Glutamatergic neuron (in vitro differentiated cells): ENCODE measurements around the gene MRPS9. TPM values are rescaled to one million over a fixed set of nuclear protein-coding genes. Genes with fewer than 3 reads are reported as not detected.

ENCODE experiments used
- DNase-seq: peaks from one replicate; pipeline ENCODE4 v3.0.0; 2022
- H3K27ac Mint-ChIP-seq: one replicate; pipeline ENCODE4 v1.8.0; 2020; ENCODE audit warnings: mild to moderate bottlenecking, mixed read lengths, inconsistent platforms; ENCODE audit not compliant: unreplicated experiment
- H3K27me3 Mint-ChIP-seq: one replicate; pipeline ENCODE4 v1.8.0; 2020; ENCODE audit warnings: mild to moderate bottlenecking, moderate library complexity, mixed read lengths, inconsistent platforms; ENCODE audit not compliant: unreplicated experiment
- H3K36me3 Mint-ChIP-seq: one replicate; pipeline ENCODE4 v1.8.0; 2020; ENCODE audit warnings: mild to moderate bottlenecking, mixed read lengths, inconsistent platforms; ENCODE audit not compliant: unreplicated experiment
- H3K4me1 Mint-ChIP-seq: one replicate; pipeline ENCODE4 v1.8.0; 2020; ENCODE audit warnings: mild to moderate bottlenecking, low read depth, mixed read lengths, inconsistent platforms; ENCODE audit not compliant: unreplicated experiment
- H3K4me3 Mint-ChIP-seq: one replicate; pipeline ENCODE4 v1.8.0; 2020; ENCODE audit warnings: mild to moderate bottlenecking, mixed read lengths, inconsistent platforms; ENCODE audit not compliant: unreplicated experiment
- H3K9me3 Mint-ChIP-seq: one replicate; pipeline ENCODE4 v1.8.0; 2020; ENCODE audit warnings: mild to moderate bottlenecking, moderate library complexity, mixed read lengths, inconsistent platforms; ENCODE audit not compliant: unreplicated experiment
- total RNA-seq: library from RNA; stranded (reverse); fragmentation: NEBNext Ultra II Directional; extraction: Animal tissue kit (Norgen Biotek cat#: 25700); gene quantifications from one replicate; pipeline ENCODE4 v1.2.1, GENCODE V29; 2021; ENCODE audit not compliant: unreplicated experiment
- TF ChIP-seq, protein P1 (sequence below): fragments of 200-600 bp; sonication (generic); IDR thresholded peaks from one replicate; pipeline ENCODE4 v1.5.0; 2021; ENCODE audit not compliant: partially characterized antibody, unreplicated experiment

MRPS9 gene
- total RNA-seq, 1 donor from 2014 or later: 20.3 TPM

GRCh38 chr2:105055613-105056012 lies 17.7 kb downstream of the MRPS9 start:
- no peak overlapping the region for H3K27ac Mint-ChIP-seq

DNA sequence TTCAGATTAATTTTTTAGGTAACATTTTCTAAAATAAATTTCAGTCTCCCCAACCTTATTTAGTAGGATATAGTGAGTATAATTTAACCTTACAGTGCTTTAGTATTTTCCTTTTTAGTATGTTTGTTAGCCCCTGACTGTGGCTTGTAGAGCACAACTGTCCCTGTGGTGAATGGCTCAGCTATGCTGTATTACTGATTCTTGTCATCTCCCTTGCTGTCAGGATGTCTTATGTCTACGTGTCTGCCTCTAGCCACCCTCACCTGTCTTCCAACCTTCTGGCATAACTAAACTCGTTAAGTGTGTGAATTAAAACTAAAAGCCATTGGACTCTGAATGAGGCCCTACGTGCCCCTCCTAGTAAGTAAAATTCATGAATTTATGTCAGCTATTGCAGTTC lies 18.4 kb downstream of the MRPS9 start:
- TF ChIP-seq, protein P1, sequence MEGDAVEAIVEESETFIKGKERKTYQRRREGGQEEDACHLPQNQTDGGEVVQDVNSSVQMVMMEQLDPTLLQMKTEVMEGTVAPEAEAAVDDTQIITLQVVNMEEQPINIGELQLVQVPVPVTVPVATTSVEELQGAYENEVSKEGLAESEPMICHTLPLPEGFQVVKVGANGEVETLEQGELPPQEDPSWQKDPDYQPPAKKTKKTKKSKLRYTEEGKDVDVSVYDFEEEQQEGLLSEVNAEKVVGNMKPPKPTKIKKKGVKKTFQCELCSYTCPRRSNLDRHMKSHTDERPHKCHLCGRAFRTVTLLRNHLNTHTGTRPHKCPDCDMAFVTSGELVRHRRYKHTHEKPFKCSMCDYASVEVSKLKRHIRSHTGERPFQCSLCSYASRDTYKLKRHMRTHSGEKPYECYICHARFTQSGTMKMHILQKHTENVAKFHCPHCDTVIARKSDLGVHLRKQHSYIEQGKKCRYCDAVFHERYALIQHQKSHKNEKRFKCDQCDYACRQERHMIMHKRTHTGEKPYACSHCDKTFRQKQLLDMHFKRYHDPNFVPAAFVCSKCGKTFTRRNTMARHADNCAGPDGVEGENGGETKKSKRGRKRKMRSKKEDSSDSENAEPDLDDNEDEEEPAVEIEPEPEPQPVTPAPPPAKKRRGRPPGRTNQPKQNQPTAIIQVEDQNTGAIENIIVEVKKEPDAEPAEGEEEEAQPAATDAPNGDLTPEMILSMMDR: no peak
- peaks cover 3% of the 10 kb centered on the region for H3K4me1 Mint-ChIP-seq
- peaks cover 6% of the 10 kb centered on the region for H3K36me3 Mint-ChIP-seq
- DNase-seq: no peak
- no peak overlapping the region for H3K4me3 Mint-ChIP-seq
- H3K9me3 Mint-ChIP-seq: no peaks in the 10 kb centered on the region
- H3K27ac Mint-ChIP-seq: peak overlapping the region; percentile 7
- H3K27me3 Mint-ChIP-seq: no peaks in the 10 kb centered on the region

More at GRCh38 chr2:105055613-105056012, 17.7 kb downstream of the MRPS9 start:
- peaks cover 10% of the 10 kb centered on the region for H3K36me3 Mint-ChIP-seq
- peaks cover 3% of the 10 kb centered on the region for H3K4me1 Mint-ChIP-seq
- TF ChIP-seq, protein P1: no peak
- H3K9me3 Mint-ChIP-seq: no peaks in the 10 kb centered on the region
- no peak overlapping the region for H3K4me3 Mint-ChIP-seq
- DNase-seq: no peak
- no peaks in the 10 kb centered on the region for H3K27me3 Mint-ChIP-seq

- no peaks in the 10 kb centered on the region for H3K27me3 Mint-ChIP-seq
- no peak overlapping the region for H3K4me3 Mint-ChIP-seq
- H3K9me3 Mint-ChIP-seq: no peaks in the 10 kb centered on the region
- H3K27ac Mint-ChIP-seq: no peak overlapping the region
- no peak for DNase-seq
- H3K4me1 Mint-ChIP-seq: peaks cover 3% of the 10 kb centered on the region
- TF ChIP-seq, protein P1: no peak
- H3K36me3 Mint-ChIP-seq: peaks cover 5% of the 10 kb centered on the region
Measured at GRCh38 chr2:105057005-105057404, 19.1 kb downstream of the MRPS9 start.

DNA sequence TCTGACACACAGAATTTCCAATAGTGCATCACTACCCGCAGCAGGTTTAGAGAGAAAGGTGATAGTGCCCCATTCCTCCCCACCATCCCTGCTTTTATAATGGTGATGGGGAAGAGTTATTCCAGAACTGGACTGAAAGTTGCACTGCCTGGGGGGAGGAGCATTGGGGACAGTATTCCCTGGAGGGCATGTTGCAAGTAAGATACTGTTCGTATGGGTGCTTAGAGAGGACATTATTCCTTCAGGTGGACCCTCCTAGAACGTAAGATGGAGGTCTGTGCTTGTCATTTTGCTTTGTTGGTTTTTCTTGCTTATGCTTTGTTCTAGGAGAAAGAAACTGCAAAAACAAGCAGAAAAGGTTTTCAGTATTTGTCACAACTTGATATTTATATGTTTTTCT lies 23.7 kb downstream of the MRPS9 start:
- H3K27ac Mint-ChIP-seq: no peak overlapping the region
- DNase-seq: no peak

DNA sequence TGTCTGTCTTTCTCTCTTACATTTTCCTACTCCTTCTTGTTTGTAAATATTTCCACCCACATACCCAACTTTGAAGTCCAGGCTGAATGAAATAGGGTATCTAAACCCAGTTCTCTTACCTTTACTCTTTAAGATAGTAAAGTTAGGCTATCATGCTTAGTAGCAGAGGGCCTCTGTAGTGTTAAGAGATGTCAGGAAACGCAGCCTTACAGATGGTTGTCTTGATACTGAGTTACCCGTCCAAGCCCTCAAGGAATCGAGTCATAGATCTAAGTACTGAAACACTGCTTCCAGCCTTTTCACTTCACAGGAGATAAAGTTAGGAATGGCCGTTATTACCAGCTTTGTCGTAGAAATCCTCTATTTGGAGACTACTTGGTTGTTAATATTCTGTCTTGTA lies 24.3 kb downstream of the MRPS9 start:
- peaks cover 20% of the 10 kb centered on the region for H3K4me1 Mint-ChIP-seq
- H3K27me3 Mint-ChIP-seq: no peaks in the 10 kb centered on the region
- H3K4me3 Mint-ChIP-seq: no peak overlapping the region
- no peaks in the 10 kb centered on the region for H3K9me3 Mint-ChIP-seq
- H3K27ac Mint-ChIP-seq: no peak overlapping the region
- DNase-seq: no peak
- TF ChIP-seq, protein P1: no peak
- no peaks in the 10 kb centered on the region for H3K36me3 Mint-ChIP-seq

More for the DNA sequence above, 23.7 kb downstream of the MRPS9 start:
- Mint-ChIP-seq H3K36me3 (no peaks in the 10 kb centered on the region), H3K27me3 (no peaks in the 10 kb centered on the region), H3K9me3 (no peaks in the 10 kb centered on the region), H3K4me1 (peaks cover 19% of the 10 kb centered on the region), H3K4me3 (no peak overlapping the region)
- TF ChIP-seq, protein P1: no peak
